Dendritic cell treated with granulocyte-macrophage colony-stimulating factor and Interleukin-4, amounts not matched to agents 40 ng/mL and 50 ng/mL, for 4 days (primary cell): ENCODE results near the gene EIF3I.

ENCODE experiments used
- H3K27ac Mint-ChIP-seq: one replicate; pipeline ENCODE4 v1.8.0; 2022; ENCODE audit warnings: mild to moderate bottlenecking, mixed read lengths
- H3K27me3 Mint-ChIP-seq: one replicate; pipeline ENCODE4 v1.8.0; 2022; ENCODE audit warnings: mild to moderate bottlenecking, mixed read lengths
- H3K36me3 Mint-ChIP-seq: one replicate; pipeline ENCODE4 v1.8.0; 2022; ENCODE audit warnings: low read depth, mixed read lengths
- H3K4me1 Mint-ChIP-seq: one replicate; pipeline ENCODE4 v1.8.0; 2022; ENCODE audit warnings: low read depth, mixed read lengths
- H3K4me3 Mint-ChIP-seq: one replicate; pipeline ENCODE4 v1.8.0; 2022; ENCODE audit warnings: mild to moderate bottlenecking, moderate library complexity, mixed read lengths
- H3K9me3 Mint-ChIP-seq: one replicate; pipeline ENCODE4 v1.8.0; 2022; ENCODE audit warnings: mixed read lengths
- intact Hi-C: fragments of 100-400 bp; cut with micrococcal nuclease; formaldehyde crosslinking; loops from one replicate; pipeline ENCODE4 v1.15.0; 2022

EIF3I gene

DNA sequence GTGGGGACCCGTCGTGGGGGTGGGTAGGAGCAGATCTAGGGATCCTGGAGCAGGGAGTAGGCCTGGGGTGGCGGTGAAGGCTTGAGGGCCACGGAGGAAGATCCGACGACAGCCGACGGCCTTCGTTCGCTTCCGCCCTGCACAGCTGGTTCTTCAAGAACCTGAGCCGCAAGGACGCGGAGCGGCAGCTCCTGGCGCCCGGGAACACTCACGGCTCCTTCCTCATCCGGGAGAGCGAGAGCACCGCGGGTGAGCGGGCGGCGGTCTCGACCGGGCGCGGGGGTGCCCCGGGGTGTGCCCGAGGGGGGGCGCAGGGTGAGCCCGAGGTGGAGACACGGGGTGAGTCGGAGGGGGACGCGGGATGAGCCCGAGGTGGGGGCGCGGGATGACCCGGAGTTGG, 53.2 kb downstream of the EIF3I start:
- no peaks in the 10 kb centered on the region for H3K4me1 Mint-ChIP-seq
- no peaks in the 10 kb centered on the region for H3K36me3 Mint-ChIP-seq
- peaks cover 54% of the 10 kb centered on the region for H3K27me3 Mint-ChIP-seq

DNA sequence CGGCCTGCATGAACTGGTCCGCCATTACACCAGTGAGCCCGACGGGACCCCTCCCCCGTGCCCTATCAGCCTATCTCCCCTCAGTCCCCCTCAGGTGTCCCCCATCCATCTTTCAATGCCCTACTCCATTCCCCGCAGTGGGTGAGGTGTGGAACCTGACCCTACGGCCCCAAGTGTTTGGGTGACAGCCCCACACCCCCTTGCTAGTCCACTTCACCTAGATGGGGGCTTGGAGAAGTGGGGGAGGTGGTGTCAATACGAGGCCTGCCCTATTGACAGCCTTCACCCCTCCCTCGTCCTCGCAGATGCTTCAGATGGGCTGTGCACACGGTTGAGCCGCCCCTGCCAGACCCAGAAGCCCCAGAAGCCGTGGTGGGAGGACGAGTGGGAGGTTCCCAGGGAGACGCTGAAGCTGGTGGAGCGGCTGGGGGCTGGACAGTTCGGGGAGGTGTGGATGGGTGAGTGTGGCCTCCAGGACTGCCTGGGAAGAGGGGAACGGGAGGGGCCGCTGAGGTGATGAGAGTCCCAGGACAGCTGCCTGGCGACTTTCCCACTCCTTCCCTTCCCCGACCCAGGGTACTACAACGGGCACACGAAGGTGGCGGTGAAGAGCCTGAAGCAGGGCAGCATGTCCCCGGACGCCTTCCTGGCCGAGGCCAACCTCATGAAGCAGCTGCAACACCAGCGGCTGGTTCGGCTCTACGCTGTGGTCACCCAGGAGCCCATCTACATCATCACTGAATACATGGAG, 54.0 kb downstream of the EIF3I start:
- intact Hi-C loops = no loop called here
- Mint-ChIP-seq H3K4me1 (no peaks in the 10 kb centered on the region), H3K27ac (no peak overlapping the region), H3K27me3 (peaks cover 54% of the 10 kb centered on the region), H3K9me3 (no peaks in the 10 kb centered on the region), H3K4me3 (no peak overlapping the region), H3K36me3 (no peaks in the 10 kb centered on the region)

More for the DNA sequence above, 53.2 kb downstream of the EIF3I start:
- no peak overlapping the region for H3K27ac Mint-ChIP-seq
- intact Hi-C loops = no loop called here
- no peak overlapping the region for H3K4me3 Mint-ChIP-seq
- no peaks in the 10 kb centered on the region for H3K9me3 Mint-ChIP-seq
